ENCODE data around the gene PYURF. TPM values are rescaled to one million over a fixed set of nuclear protein-coding genes. Genes with fewer than 3 reads are reported as not detected.

The PYURF gene
- total and polyA plus RNA-seq, 10 of the 15 experiments (the other 5 are each of a cell fraction or from before 2014, with no cell fraction given): 16.7 to 181 (median 79.6) TPM

DNA sequence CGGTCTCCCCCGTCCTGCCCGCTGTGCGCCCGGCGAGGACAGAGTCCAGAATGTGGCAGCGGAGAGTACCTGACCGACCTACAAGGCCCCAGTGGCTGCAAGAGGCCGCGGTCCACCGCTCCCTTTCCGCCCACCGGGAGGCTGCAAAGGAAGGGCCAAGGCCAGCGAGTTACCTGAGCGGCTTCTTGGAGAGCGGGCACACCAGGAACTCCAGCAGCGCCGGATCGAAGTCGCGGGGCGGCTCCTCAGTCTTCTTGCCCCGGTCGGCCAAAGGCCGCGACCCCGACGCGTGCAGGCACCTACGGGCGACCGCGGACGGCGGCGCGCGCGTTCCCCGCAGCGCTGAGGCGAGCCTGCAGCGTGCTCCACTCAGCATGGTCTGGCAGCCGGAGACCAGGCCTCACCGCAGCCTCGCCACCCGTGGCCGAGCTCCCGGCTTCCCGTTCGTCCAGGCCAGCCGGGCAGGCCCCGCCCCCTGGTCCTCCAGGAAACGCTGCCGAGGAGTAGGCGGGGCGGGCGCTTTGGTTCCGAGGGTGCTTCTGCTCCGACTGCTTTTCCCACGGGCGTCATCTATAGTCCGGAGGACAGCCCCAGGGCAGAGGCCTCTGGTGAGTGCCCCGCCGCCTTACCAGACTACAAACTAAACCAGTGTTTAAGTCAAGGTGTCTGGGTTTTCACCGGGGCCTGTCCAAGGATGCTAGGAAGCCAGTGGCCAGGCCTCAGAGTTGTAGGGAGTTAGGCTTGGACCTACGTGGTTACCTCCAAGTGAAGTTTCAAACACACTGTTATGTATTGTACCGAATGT is at the start of gene PYURF (continued):
- TF ChIP-seq MYC (IDR thresholded peaks at IDR 0.05; ENCODE audit: insufficient read depth, insufficient read length, insufficient replicate concordance, low read length, severe bottlenecking): peak; percentile 85
- no peak for TF ChIP-seq ZNF274 (IDR thresholded peaks at IDR 0.05; ENCODE audit: insufficient read depth, insufficient read length)
- peak; percentile 76 for TF ChIP-seq HDAC6 (IDR thresholded peaks at IDR 0.05; ENCODE audit: unreplicated experiment)
- TF ChIP-seq, protein P1, sequence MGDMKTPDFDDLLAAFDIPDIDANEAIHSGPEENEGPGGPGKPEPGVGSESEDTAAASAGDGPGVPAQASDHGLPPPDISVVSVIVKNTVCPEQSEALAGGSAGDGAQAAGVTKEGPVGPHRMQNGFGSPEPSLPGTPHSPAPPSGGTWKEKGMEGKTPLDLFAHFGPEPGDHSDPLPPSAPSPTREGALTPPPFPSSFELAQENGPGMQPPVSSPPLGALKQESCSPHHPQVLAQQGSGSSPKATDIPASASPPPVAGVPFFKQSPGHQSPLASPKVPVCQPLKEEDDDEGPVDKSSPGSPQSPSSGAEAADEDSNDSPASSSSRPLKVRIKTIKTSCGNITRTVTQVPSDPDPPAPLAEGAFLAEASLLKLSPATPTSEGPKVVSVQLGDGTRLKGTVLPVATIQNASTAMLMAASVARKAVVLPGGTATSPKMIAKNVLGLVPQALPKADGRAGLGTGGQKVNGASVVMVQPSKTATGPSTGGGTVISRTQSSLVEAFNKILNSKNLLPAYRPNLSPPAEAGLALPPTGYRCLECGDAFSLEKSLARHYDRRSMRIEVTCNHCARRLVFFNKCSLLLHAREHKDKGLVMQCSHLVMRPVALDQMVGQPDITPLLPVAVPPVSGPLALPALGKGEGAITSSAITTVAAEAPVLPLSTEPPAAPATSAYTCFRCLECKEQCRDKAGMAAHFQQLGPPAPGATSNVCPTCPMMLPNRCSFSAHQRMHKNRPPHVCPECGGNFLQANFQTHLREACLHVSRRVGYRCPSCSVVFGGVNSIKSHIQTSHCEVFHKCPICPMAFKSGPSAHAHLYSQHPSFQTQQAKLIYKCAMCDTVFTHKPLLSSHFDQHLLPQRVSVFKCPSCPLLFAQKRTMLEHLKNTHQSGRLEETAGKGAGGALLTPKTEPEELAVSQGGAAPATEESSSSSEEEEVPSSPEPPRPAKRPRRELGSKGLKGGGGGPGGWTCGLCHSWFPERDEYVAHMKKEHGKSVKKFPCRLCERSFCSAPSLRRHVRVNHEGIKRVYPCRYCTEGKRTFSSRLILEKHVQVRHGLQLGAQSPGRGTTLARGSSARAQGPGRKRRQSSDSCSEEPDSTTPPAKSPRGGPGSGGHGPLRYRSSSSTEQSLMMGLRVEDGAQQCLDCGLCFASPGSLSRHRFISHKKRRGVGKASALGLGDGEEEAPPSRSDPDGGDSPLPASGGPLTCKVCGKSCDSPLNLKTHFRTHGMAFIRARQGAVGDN (IDR thresholded peaks at IDR 0.05): peak; percentile 80
- TF ChIP-seq DPF2 (IDR thresholded peaks at IDR 0.05): peak; percentile 84
- TF ChIP-seq HDGF (IDR thresholded peaks at IDR 0.05): no peak
- TF ChIP-seq, protein P2, sequence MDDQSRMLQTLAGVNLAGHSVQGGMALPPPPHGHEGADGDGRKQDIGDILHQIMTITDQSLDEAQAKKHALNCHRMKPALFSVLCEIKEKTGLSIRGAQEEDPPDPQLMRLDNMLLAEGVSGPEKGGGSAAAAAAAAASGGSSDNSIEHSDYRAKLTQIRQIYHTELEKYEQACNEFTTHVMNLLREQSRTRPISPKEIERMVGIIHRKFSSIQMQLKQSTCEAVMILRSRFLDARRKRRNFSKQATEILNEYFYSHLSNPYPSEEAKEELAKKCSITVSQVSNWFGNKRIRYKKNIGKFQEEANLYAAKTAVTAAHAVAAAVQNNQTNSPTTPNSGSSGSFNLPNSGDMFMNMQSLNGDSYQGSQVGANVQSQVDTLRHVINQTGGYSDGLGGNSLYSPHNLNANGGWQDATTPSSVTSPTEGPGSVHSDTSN (IDR thresholded peaks at IDR 0.05; ENCODE audit: insufficient replicate concordance, low read depth, low read length): no peak
- no peak for TF ChIP-seq MTA3 (IDR thresholded peaks at IDR 0.05; ENCODE audit: borderline replicate concordance, low read length)
- TF ChIP-seq SMAD5 (IDR thresholded peaks at IDR 0.05; ENCODE audit: low read depth): peak; percentile 57; the same call in 1 of the 2 replicates
- TF ChIP-seq EP300 (IDR thresholded peaks at IDR 0.05; ENCODE audit: borderline replicate concordance in 1 of 2, control insufficient read depth in 1 of 2, low read depth in 2 of 2, low read length in 2 of 2): no peak
- TF ChIP-seq BHLHE40 (IDR thresholded peaks at IDR 0.05; ENCODE audit: borderline replicate concordance in 1 of 2, low read depth in 2 of 2, low read length in 1 of 2): peak; percentile 41 to 93; a peak in 3 of 4 replicates
- TF ChIP-seq, protein P3, sequence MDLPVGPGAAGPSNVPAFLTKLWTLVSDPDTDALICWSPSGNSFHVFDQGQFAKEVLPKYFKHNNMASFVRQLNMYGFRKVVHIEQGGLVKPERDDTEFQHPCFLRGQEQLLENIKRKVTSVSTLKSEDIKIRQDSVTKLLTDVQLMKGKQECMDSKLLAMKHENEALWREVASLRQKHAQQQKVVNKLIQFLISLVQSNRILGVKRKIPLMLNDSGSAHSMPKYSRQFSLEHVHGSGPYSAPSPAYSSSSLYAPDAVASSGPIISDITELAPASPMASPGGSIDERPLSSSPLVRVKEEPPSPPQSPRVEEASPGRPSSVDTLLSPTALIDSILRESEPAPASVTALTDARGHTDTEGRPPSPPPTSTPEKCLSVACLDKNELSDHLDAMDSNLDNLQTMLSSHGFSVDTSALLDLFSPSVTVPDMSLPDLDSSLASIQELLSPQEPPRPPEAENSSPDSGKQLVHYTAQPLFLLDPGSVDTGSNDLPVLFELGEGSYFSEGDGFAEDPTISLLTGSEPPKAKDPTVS (IDR thresholded peaks at IDR 0.05; ENCODE audit: low read depth, low read length): no peak
- peak; percentile 63 for TF ChIP-seq NR2C1 (IDR thresholded peaks at IDR 0.05)
- peak; percentile 81 for TF ChIP-seq GABPA (IDR thresholded peaks at IDR 0.05; ENCODE audit: low read depth)
- no peak for TF ChIP-seq SREBF1 (IDR thresholded peaks at IDR 0.05; ENCODE audit: low read length)
- TF ChIP-seq, protein P4, sequence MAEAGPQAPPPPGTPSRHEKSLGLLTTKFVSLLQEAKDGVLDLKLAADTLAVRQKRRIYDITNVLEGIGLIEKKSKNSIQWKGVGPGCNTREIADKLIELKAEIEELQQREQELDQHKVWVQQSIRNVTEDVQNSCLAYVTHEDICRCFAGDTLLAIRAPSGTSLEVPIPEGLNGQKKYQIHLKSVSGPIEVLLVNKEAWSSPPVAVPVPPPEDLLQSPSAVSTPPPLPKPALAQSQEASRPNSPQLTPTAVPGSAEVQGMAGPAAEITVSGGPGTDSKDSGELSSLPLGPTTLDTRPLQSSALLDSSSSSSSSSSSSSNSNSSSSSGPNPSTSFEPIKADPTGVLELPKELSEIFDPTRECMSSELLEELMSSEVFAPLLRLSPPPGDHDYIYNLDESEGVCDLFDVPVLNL (IDR thresholded peaks at IDR 0.05; ENCODE audit: low read depth, low read length): no peak
- peak; percentile 72; the same call in 1 of the 2 replicates for TF ChIP-seq RUNX3 (IDR thresholded peaks at IDR 0.05; ENCODE audit: low read length)
- TF ChIP-seq POLR2AphosphoS5 (IDR thresholded peaks at IDR 0.05; ENCODE audit: low read length): peak; percentile 75
- no peak for TF ChIP-seq RAD21 (IDR thresholded peaks at IDR 0.05; ENCODE audit: insufficient read depth, low read depth, low read length)
- TF ChIP-seq ZNF207 (IDR thresholded peaks at IDR 0.05; ENCODE audit: borderline replicate concordance): peak; percentile 56; the same call in 1 of the 2 replicates
